Aorta (tissue), 5 donors: ENCODE measurements around the gene ANKRD33B. TPM values are rescaled to one million over a fixed set of nuclear protein-coding genes. Genes with fewer than 3 reads are reported as not detected.

Source experiments
- ATAC-seq: fragments of 200-7000 bp; cut with Tn5 transposase; one replicate; pipeline ENCODE4 v1.9.1; 2022; ENCODE audit warnings: moderate library complexity; ENCODE audit not compliant: low FRiP score
- DNase-seq, 2 donors: peaks; one replicate each; pipeline ENCODE4 v3.0.0-alpha.2; 2020
- H3K27ac ChIP-seq, 2 donors: one replicate each; pipeline ENCODE4 v1.5.1; 2013; ENCODE audit warnings: low read length in 2 of 2, mild to moderate bottlenecking in 2 of 2, moderate library complexity in 2 of 2, control low read depth in 1 of 2, inconsistent platforms in 1 of 2, low read depth in 1 of 2
- H3K27me3 ChIP-seq, 2 donors: one replicate each; pipeline ENCODE4 v1.6.1; 2013; ENCODE audit warnings: control low read depth in 1 of 2, low read length in 1 of 2, mild to moderate bottlenecking in 1 of 2, moderate library complexity in 1 of 2; ENCODE audit not compliant: insufficient read depth in 2 of 2, control insufficient read depth in 1 of 2
- H3K36me3 ChIP-seq, 2 donors: one replicate each; pipeline ENCODE4 v1.6.1; 2013; ENCODE audit warnings: control low read depth in 1 of 2, low read length in 1 of 2, mild to moderate bottlenecking in 1 of 2; ENCODE audit not compliant: insufficient read depth in 2 of 2, control insufficient read depth in 1 of 2
- H3K4me1 ChIP-seq, 2 donors: one replicate each; pipeline ENCODE4 v1.6.1; 2013; ENCODE audit warnings: low read length in 2 of 2, control low read depth in 1 of 2, mild to moderate bottlenecking in 1 of 2, moderate library complexity in 1 of 2; ENCODE audit not compliant: insufficient read depth in 2 of 2, control insufficient read depth in 1 of 2
- H3K4me3 ChIP-seq, 2 donors: one replicate each; pipeline ENCODE4 v1.5.1; 2013; ENCODE audit warnings: low read length in 2 of 2, control low read depth in 1 of 2, mild to moderate bottlenecking in 1 of 2
- H3K9me3 ChIP-seq: one replicate; pipeline ENCODE4 v1.6.1; 2013; ENCODE audit warnings: mild to moderate bottlenecking, low read length; ENCODE audit not compliant: control insufficient read depth
- WGBS, 2 donors: extraction: QIAGEN DNeasy Blood & Tissue Kit; methylation state at CpG; one replicate each; pipeline ENCODE4 v1.1.7; 2013; 5-methylcytosine and 5-hydroxymethylcytosine counted together
- intact Hi-C, 2 donors: fragments of 100-400 bp; cut with DNase I; formaldehyde crosslinking; loops; one replicate each; pipeline versions ENCODE4 v1.14.2 to v1.15.0; 2022
- polyA plus RNA-seq, 2 donors: library from polyadenylated mRNA; stranded (reverse); fragments of 200-250 nt; gene quantifications; one replicate each; pipeline ENCODE4 v1.2.3, GENCODE V29; 2013
- total RNA-seq, 2 donors: library from RNA; stranded (reverse); fragmentation: NEBNext Ultra II Directional; extraction: Animal tissue kit (Norgen Biotek cat#: 25700); gene quantifications; one replicate each; pipeline ENCODE4 v1.2.1, GENCODE V29; 2021
- donor health status: healthy with polysubstance abuse.
- donor health status: Bipolar disorder and iron deficiency.
- donor health status: DM: no; HTN: no; CAD: no.
- donor health status: DM: no; HTN: no; CAD: no.
- donor health status: DM: yes; HTN: yes; CAD: no.

The ANKRD33B gene
- total and polyA plus RNA-seq, 4 donors: 0.75 to 4.9 (median 3.3) TPM

GRCh38 chr5:10695055-10695649, 131.3 kb downstream of the ANKRD33B start:
- H3K27ac ChIP-seq: no peak overlapping the region
- DNase-seq: peak; percentile 81 to 89
- 2 to 3% methylated on average over 14 of the region's 14 CpGs for WGBS, 2 donors

GRCh38 chr5:10695759-10696543, 132.1 kb downstream of the ANKRD33B start:
- no peak for DNase-seq
- no peak overlapping the region for H3K4me3 ChIP-seq
- no peak overlapping the region for H3K27ac ChIP-seq
- H3K4me1 ChIP-seq: no peaks in the 10 kb centered on the region
- WGBS, 2 donors: 70 to 77% methylated on average over 7 of the region's 7 CpGs
- intact Hi-C loops: loop anchor here (10.0 kb wide), 1 partner anchor 489 kb away; no protein-coding TSS in a partner anchor
- no peaks in the 10 kb centered on the region for H3K27me3 ChIP-seq
- ATAC-seq: no peak
- H3K9me3 ChIP-seq: no peaks in the 10 kb centered on the region
- H3K36me3 ChIP-seq: no peaks in the 10 kb centered on the region

More at GRCh38 chr5:10695055-10695649, 131.3 kb downstream of the ANKRD33B start:
- Histone ChIP-seq H3K4me1 (no peaks in the 10 kb centered on the region), H3K27me3 (no peaks in the 10 kb centered on the region), H3K9me3 (no peaks in the 10 kb centered on the region), H3K4me3 (no peak overlapping the region), H3K36me3 (no peaks in the 10 kb centered on the region)
- ATAC-seq: peak; percentile 74
- intact Hi-C loops: loop anchor here (10.0 kb wide), 1 partner anchor 490 kb away; no protein-coding TSS in a partner anchor

GRCh38 chr5:10699281-10699874, 135.5 kb downstream of the ANKRD33B start:
- Histone ChIP-seq H3K4me1 (no peaks in the 10 kb centered on the region), H3K27me3 (no peaks in the 10 kb centered on the region), H3K36me3 (no peaks in the 10 kb centered on the region), H3K4me3 (no peak overlapping the region), H3K27ac (no peak overlapping the region), H3K9me3 (no peaks in the 10 kb centered on the region)
- ATAC-seq: no peak
- intact Hi-C loops: loop anchor here (10.0 kb wide), 1 partner anchor 485 kb away; no protein-coding TSS in a partner anchor
- no peak for DNase-seq
- 84% methylated on average over 5 of the region's 5 CpGs for WGBS, 2 donors

DNA sequence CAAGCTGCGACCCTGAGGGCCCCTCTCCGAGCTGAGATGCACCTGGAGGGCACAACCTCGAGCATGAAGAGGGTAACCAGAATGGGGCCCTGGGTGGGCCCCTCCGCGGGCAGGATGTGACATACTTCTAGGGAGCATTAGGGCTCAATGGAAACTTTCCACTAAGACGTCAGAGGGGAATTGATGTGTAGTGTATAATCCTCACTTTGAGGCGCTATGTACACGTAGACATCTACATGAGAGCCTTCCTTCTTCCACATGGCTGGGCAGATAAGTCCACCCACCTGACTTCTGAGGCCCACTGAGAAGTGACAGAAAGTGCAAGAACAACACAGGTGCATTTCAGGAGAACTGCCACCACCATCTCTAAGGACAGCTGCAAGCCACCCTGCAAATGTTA, 136.1 kb downstream of the ANKRD33B start:
- H3K4me1 ChIP-seq: no peaks in the 10 kb centered on the region
- 72 to 83% methylated on average over 8 of the region's 8 CpGs for WGBS, 2 donors
- H3K27ac ChIP-seq: no peak overlapping the region
- no peaks in the 10 kb centered on the region for H3K36me3 ChIP-seq
- no peak overlapping the region for H3K4me3 ChIP-seq
- ATAC-seq (no peak), DNase-seq (no peak)
- no peaks in the 10 kb centered on the region for H3K9me3 ChIP-seq
- intact Hi-C loops: loop anchor here (5.0 to 10.0 kb wide), 3 partner anchors 62 to 485 kb away; partner anchors contain the start of gene DAP (in 1 of the 2)
- no peaks in the 10 kb centered on the region for H3K27me3 ChIP-seq

DNA sequence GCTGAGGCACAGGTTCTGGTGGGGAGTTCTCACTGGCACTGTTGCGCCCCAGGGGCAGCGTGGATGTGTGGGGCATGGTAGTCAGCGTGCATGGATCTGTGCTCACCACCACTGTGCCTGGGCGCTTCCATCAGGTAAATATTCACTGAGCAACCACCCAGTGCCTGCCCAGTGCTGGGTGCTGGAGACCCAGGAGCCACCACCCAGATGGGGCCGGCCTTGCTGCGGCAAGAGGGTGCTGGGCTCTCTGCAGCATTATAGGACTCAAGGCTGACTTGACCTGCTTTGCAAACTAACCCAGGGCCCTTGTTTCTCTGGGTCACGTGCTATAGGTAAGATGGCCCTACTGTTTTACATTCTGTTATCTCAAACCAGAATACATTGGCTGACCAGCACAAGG, 136.6 kb downstream of the ANKRD33B start:
- WGBS, 2 donors: 93 to 95% methylated on average over 7 of the region's 7 CpGs
- H3K9me3 ChIP-seq: no peaks in the 10 kb centered on the region
- H3K27me3 ChIP-seq: no peaks in the 10 kb centered on the region
- no peaks in the 10 kb centered on the region for H3K4me1 ChIP-seq
- ATAC-seq: no peak
- H3K27ac ChIP-seq: no peak overlapping the region
- intact Hi-C loops: loop anchor here in 1 of 2 donors (5.0 to 10.0 kb wide), 2 partner anchors 62 to 154 kb away; partner anchors contain the start of gene DAP
- no peaks in the 10 kb centered on the region for H3K36me3 ChIP-seq
- DNase-seq: no peak
- H3K4me3 ChIP-seq: no peak overlapping the region

DNA sequence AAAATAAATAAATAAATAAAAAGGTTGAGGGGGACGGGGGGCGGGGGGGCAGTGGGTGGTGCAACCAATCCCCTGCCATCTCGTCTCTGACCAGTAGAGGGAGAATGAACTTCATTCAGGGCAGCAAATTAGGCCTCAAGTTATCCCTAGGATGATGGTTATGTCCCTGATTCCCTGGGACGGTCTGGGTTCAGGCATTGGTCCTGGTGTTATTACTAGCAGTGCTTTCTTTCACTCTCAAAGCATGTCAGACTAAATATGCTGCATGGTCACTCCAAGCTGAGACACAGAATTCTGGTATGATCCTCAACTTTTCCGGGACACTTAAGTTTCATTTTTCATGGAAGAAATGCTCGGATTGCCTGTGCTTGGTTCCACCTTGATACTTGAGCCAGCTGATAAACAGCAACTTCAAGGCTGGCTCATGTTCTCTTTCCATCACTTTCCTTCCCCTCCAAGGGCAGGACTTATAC, 137.7 kb downstream of the ANKRD33B start:
- DNase-seq: no peak
- 46 to 48% methylated on average over 6 of the region's 6 CpGs for WGBS, 2 donors
- H3K36me3 ChIP-seq: no peaks in the 10 kb centered on the region
- H3K4me3 ChIP-seq: no peak overlapping the region
- intact Hi-C loops: loop anchor here in 1 of 2 donors (5.0 to 10.0 kb wide), 2 partner anchors 61 to 153 kb away; partner anchors contain the start of gene DAP
- H3K27me3 ChIP-seq: no peaks in the 10 kb centered on the region
- H3K9me3 ChIP-seq: no peaks in the 10 kb centered on the region
- ATAC-seq: no peak
- H3K4me1 ChIP-seq: no peaks in the 10 kb centered on the region
- peak overlapping the region; percentile 2 to 11 for H3K27ac ChIP-seq

DNA sequence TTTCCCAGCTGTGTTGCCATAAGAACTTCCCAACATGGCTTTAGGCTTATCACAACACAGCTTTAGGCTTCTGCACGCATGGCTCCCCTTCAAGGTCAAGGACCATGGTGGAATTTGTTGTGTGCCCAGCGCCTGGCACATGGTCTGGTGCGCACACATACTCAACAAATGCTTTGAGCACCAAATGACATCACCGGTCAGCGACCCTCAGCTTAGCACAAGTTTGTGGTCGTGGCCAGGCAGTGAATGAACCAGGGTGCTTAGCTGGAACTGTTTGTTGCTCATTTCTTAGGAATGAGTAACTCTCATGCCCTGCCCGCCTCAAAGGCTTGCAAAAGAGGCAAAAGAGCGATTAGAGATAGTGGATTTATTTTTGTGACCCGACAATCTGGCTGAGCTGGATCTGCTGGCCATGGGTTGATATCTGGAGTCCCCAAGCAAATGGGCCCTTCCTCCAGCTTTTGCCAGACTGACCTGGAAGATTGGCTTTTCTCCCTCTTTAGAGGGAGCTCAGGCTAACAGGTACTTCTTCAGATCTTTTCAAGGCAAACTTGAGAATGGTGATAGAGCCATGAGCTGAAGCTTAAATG, 138.3 kb downstream of the ANKRD33B start:
- no peaks in the 10 kb centered on the region for H3K36me3 ChIP-seq
- 51 to 52% methylated on average over 9 of the region's 9 CpGs for WGBS, 2 donors
- intact Hi-C loops: loop anchor here in 1 of 2 donors (5.0 to 10.0 kb wide), 2 partner anchors 60 to 153 kb away; partner anchors contain the start of gene DAP
- H3K27ac ChIP-seq: peak overlapping the region; percentile 2 to 11
- DNase-seq (peak in 1 of 2 donors; percentile 66), ATAC-seq (no peak)
- no peaks in the 10 kb centered on the region for H3K27me3 ChIP-seq
- H3K9me3 ChIP-seq: no peaks in the 10 kb centered on the region
- no peak overlapping the region for H3K4me3 ChIP-seq
- H3K4me1 ChIP-seq: no peaks in the 10 kb centered on the region

DNA sequence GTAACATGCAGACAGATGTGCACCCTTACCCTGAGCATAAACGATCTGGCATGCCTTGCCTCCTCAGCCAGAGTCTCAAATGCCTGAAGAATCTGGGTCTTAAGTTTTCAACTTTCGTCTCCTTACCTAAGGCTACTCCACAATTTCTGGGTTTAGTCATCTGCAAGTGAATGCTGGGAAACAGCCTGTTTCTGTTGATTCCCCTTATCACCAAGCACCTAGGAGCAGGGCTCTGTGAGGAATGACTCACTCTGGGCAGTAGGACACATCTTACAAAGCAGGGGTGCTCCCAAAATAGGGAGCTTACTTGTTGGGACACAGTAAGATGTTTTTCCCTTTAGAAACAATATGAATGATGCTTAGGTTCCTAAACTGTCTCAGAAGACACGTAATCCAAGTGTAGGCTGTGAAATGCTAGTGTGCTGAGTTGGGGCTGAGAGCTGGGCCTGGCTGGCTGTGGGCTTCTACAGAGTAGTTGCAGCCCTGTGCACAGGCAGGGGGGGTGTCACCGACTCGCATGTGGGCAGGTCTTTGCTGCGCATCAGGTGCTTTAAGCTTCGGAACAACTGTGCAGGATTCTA, 139.1 kb downstream of the ANKRD33B start:
- WGBS, 2 donors: 49 to 55% methylated on average over 7 of the region's 7 CpGs
- Histone ChIP-seq H3K36me3 (no peaks in the 10 kb centered on the region), H3K9me3 (no peaks in the 10 kb centered on the region), H3K27ac (no peak overlapping the region), H3K4me3 (no peak overlapping the region), H3K27me3 (no peaks in the 10 kb centered on the region), H3K4me1 (no peaks in the 10 kb centered on the region)
- DNase-seq (no peak), ATAC-seq (no peak)
- intact Hi-C loops: loop anchor here in 1 of 2 donors (5.0 to 10.0 kb wide), 2 partner anchors 59 to 152 kb away; partner anchors contain the start of gene DAP
